Activated CD4-positive, alpha-beta T cell treated with anti-CD3 and anti-CD28 coated beads for 24 hours (primary cell): ENCODE data around the gene TET3.
A peak's percentile ranks its signal among the peaks of the same experiment; 100 is the strongest.
"Not testable (repeated sequence)": the region's sequence is repeated elsewhere in the genome, so short reads cannot be mapped to it uniquely, and the experiment has no call there.

Experiments used
- DNase-seq, 2 donors: peaks; one replicate each; pipeline ENCODE4 v3.0.0-alpha.2; 2020; ENCODE audit warnings: low read depth in 2 of 2

Gene TET3

DNA sequence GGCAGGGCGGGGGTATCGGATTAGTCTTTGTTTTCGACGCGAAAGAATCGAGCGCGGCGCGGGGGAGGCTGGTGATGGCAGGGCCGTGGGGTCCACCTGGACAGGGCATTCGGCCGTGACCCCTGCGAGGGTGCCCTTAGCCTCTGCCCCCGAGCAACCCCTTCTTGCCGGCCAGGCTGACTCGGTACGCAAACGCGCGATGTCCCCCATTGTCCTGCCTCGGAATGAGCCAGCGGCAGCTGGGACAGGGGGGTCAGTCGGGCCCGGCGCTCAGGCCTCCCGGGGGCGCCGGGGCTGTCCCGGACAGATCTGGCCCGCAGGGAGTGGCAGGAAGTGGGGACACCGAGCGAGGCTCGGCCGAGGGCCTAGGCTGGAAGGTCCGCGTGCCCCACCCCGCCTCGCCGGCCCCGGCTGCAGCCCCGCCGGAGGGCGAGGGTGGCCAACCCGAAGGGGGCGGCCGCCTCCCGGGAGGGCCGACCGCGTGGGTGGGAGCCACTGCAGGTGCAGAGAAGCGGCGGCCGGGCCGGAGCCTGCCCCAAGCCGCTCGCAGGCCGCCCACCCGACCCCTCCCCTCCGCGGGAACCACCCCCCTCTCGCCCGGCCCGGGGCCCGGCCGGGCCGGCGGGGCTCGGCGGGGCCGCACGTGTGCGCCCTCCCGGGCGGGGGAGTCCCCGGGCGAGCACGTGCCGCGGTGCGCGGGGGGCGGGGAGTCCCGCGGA lies at the start of gene TET3:
TSS of gene TET3 (plus strand) at position 708 of the 719 bp plus-strand sequence. CDS start 1,494 bp downstream, outside the sequence.
- no peak for DNase-seq

- no peak for DNase-seq
Observed at GRCh38 chr2:73935641-73936040, 49.1 kb upstream of the TET3 start.

GRCh38 chr2:73937103-73937885 lies 47.4 kb upstream of the TET3 start:
- DNase-seq: no peak

- DNase-seq: no peak
Observed at GRCh38 chr2:73937899-73938298, 46.8 kb upstream of the TET3 start.

DNA sequence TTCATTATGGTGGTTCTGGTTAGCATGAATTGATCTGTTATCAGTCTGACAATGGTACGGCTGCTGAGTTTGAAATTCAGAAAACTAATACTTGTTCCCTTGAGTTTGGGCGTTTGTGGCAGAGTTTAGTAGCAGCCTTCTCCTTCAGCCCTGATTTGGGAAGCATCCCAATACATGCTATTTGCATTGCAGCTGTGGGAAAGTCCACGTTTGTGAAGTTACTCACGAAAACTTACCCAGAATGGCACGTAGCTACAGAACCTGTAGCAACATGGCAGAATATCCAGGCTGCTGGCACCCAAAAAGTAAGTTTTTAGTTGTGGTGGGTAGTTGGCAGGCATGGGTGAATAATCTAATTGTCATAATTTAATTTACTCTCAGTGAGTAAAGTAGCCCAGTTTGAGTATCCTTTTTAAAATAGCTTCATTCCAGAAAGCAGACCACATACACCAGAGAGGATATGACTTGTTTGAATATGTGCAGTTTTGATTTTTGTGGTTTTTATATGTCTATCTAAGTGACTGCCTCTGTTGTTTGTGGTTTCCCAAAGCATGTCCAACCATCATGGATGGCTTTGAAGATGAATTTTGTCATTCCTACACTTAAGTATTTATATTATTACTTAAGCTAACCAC lies 45.9 kb upstream of the TET3 start:
- no peak for DNase-seq

DNA sequence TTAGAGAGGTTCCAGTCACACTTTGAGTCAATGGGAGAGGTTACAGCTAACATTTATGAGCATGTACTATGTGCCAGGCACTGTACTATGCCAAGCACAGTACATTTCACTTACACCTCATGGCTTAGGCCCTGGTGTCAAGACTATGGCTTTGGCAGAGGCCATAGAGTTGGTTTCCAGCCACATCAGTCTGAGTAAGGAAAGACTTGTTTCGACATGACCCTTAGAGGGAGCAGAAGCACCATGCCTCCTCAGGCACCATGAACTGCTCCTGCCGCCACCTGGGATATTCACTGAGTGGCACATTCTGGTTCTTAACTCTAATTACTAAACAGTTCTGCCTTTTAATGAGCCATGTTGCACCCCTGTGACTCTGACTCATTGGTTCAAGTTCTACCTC lies 45.3 kb upstream of the TET3 start:
- no peak for DNase-seq

DNA sequence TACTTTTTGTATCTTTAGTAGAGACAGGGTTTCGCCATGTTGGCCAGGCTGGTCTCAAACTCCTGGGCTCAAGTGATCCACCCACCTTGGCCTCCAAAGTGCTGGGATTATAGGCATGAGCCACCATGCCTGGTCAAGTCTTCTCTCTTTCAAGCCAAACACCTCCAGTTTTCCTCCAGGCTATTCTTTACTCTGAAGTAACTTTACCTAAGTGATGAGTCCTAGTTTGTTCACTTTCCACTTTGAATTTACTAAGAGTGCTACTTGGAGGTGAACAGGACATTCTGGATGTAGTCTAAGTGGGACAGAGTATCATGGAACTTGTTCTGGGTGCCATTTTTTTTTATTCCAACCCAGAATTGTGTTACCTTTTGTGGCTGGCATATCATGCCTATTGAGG lies 44.6 kb upstream of the TET3 start:
- DNase-seq: not testable (repeated sequence)

DNA sequence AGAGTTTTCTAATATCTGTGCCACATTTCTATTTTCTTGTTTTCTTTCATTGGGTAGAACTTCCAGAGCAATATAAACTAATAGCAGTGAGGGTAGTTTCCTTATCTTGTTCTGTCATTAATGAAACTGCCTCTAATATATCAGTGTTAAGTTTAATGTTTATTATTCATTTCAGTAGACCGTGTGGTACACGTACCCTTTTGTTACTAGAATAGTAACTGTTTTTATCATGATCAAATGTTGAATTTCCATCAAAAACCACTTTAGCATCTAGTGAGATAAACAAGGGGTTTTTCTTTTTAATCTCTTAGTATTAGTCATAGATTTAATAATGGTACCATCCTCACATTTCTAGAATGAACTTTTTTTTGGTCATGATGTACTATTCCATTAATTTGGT lies 42.0 kb upstream of the TET3 start:
- no peak for DNase-seq

- DNase-seq: no peak
Observed at GRCh38 chr2:73944714-73945113, 40.0 kb upstream of the TET3 start.

- DNase-seq: no peak
Observed at GRCh38 chr2:73946215-73946614, 38.5 kb upstream of the TET3 start.

DNA sequence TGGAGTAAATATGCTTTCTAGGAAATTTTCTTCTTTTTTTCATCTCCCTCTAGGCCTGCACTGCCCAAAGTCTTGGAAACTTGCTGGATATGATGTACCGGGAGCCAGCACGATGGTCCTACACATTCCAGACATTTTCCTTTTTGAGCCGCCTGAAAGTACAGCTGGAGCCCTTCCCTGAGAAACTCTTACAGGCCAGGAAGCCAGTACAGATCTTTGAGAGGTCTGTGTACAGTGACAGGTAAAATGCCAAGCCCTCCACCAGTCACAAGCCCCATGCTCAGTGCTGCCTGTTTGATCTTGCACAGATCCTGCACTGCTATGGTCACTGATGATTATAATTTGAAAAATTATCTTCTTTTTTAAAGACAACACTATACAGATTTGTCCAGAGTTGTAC lies 38.0 kb upstream of the TET3 start:
- no peak for DNase-seq

DNA sequence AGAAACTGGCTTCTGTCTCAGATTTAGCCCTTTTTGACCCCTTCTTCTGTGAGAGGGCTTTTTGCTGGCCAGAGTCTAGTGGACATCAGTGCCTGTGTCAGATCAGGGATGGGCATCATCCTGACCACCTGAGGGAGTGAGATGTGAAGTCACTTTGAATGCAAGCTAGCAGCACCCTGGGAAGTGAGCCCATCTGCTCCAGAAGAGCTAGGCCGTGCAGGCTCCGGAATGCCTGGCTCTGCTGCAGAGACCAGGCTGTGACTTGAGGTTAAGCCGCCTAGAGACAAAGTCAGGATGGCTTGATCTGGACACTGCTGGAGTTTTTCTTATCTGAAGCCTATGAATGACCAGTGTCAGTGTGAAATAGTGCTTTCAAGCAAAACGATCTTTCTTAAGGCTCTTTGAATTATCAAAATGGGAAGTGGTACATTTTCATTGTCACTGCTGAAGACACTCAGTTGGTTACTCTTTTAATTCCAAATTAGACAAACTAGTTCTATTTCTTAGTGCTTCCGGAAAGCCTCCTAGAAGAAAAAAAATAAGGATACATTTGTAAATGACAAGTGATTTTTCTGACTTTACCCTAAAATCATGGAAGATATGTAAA lies 37.2 kb upstream of the TET3 start:
- no peak for DNase-seq

DNA sequence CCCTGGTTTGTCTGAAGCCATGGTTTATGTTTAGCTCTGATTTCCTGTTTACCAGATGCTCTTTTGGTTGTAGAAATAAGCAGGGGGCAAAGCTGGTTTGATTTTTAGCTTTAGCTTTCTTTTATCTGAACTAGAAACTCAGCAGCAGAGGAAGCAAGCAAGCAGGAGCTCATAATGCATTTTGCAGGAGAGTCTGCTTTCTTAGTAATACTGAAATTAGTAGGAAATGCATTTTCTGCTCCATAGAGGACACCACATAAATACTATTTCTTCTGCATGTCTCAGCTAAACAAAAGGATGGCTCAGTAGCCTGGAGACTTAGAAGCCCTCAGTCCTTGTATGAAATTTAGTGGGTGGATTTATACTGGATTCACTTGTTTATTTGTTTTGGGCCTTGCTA lies 34.9 kb upstream of the TET3 start:
- no peak for DNase-seq

GRCh38 chr2:73952499-73953446 lies 31.9 kb upstream of the TET3 start:
- no peak for DNase-seq

DNA sequence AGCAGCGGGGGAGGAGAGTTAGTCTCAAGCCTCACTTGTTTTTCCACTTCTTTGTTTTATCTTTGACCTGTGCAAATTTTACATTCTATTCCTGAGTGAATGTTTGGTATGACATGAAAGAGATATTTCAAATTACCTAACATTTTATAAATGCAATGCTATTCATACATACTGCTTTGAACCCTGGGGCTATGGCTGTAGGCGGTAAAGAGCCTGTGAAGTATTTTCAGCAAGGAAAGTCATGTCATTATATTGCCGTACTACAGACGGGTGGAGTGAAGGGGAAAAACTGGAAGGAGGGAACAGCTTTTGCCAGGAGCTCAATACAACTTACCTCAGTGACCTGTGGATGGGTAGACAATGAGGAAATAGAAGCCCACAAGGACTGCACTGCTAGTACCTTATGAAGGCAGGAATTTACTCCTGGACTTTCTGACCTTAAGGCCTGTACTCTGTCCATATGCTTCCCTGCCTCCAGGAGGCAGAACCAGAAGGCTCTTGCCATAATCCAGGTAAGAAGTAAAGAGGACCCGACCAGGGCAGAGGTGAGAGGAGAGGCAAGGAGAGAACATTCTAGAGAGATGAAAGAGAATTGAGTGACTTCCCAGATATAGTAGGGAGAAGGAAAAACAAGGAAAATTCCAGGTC lies 28.4 kb upstream of the TET3 start:
- DNase-seq: no peak

- DNase-seq: no peak
Observed at GRCh38 chr2:73961274-73961673, 23.4 kb upstream of the TET3 start.

DNA sequence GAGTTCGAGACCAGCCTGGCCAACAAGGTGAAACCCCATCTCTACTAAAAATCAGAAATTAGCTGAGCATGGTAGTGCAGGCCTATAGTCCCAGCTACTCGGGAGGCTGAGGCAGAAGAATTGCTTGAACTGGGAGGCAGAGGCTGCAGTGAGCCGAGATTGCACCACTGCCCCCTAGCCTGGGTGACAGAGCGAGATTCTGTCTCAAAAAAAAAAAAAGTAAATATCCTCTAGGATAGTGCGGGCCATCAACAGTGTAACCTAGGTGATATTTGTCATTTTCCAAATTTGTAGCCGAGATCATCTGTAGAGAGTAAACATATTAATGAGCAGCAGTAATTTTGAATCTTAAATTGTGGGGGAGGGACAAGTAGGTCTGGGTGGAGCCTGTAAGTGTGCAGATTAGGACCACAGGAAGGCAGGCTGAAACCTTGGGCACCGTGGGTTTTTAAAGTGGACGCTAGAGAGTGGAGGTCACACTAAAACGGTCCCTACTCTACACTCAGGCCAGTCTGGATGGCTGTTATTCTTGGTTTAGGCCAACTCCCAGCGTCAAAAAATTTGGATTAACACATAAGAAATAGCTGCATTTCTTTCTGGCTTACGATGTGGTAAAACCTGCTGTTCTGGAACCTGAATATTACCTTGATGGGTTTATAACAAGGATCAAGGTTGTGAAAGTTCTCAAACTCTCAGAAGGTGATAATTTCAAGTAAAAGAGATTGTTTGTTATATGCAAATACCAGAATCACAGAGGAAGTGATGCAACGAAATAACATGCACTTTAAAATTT lies 22.7 kb upstream of the TET3 start:
- no peak for DNase-seq

- DNase-seq: no peak
Observed at GRCh38 chr2:73962798-73963197, 21.9 kb upstream of the TET3 start.

- DNase-seq: peak in 1 of 2 donors; percentile 21
Observed at GRCh38 chr2:73963385-73964120, 21.2 kb upstream of the TET3 start.
